ENCODE results near the gene PHF2.

The PHF2 gene

DNA sequence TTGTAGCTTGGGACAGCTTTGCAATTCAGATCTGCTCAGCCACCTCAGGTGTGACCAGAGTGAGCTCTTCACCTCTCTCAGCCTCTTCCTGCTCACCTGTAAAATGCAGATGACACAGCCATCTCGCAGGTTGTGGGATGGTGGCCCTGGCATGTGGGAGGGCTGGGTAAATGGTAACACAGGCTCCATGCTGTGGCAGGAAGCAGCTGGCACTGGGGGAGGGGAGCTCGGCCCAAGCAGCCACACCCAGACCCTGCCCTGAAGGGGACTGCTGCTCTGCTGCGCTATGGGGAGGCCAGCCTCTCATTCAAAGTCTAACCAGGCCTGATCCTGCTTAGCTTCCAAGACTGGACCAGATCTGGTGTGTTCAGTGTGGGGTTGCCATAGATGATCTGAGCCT, 24.1 kb downstream of the PHF2 start:
- Histone ChIP-seq H3K27me3 (ENCODE audit: control insufficient read depth, insufficient read depth, low read length) (no peaks in the 10 kb centered on the region), H3K9me3 (ENCODE audit: control insufficient read depth, low read length) (no peaks in the 10 kb centered on the region), H3K36me3 (ENCODE audit: control insufficient read depth, insufficient read depth, low read length) (no peaks in the 10 kb centered on the region), H3K79me2 (peaks cover 60% of the 10 kb centered on the region), H3K4me2 (ENCODE audit: low read length) (no peak overlapping the region), H3K4me3 (ENCODE audit: low read depth, low read length) (no peak overlapping the region), H3K4me1 (no peaks in the 10 kb centered on the region), H2AFZ (no peak overlapping the region), H3K27ac (no peak overlapping the region), H3K9ac (no peak overlapping the region)
- TF ChIP-seq, protein P1, sequence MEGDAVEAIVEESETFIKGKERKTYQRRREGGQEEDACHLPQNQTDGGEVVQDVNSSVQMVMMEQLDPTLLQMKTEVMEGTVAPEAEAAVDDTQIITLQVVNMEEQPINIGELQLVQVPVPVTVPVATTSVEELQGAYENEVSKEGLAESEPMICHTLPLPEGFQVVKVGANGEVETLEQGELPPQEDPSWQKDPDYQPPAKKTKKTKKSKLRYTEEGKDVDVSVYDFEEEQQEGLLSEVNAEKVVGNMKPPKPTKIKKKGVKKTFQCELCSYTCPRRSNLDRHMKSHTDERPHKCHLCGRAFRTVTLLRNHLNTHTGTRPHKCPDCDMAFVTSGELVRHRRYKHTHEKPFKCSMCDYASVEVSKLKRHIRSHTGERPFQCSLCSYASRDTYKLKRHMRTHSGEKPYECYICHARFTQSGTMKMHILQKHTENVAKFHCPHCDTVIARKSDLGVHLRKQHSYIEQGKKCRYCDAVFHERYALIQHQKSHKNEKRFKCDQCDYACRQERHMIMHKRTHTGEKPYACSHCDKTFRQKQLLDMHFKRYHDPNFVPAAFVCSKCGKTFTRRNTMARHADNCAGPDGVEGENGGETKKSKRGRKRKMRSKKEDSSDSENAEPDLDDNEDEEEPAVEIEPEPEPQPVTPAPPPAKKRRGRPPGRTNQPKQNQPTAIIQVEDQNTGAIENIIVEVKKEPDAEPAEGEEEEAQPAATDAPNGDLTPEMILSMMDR (IDR thresholded peaks at IDR 0.05), result no peak

DNA sequence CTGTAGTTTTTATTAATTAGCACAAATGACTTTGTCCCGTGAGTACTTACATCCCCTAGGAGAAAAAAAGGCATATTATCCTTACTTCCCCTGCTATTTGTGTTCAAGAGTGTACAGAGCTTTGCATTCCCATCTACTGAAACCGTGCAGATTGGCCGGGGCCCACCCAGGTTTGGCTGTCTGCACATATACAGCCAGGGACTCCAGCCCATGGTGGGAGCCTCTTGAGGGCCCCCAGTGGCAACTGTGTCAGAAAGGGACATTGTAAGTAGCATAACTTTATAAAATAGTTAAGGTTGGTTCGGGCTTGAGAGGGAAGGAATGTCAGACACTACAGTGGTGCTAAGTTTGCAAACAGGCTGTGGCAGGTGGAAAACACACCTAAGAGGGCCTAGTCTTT, 24.7 kb downstream of the PHF2 start:
- TF ChIP-seq, protein P1 (IDR thresholded peaks at IDR 0.05), result no peak
- H3K4me3 ChIP-seq (ENCODE audit: low read depth, low read length), result no peak overlapping the region
- no peak overlapping the region for H3K9ac ChIP-seq
- peaks cover 54% of the 10 kb centered on the region for H3K79me2 ChIP-seq
- H3K27ac ChIP-seq, result no peak overlapping the region
- no peaks in the 10 kb centered on the region for H3K27me3 ChIP-seq (ENCODE audit: control insufficient read depth, insufficient read depth, low read length)
- no peaks in the 10 kb centered on the region for H3K4me1 ChIP-seq
- H3K9me3 ChIP-seq (ENCODE audit: control insufficient read depth, low read length), result no peaks in the 10 kb centered on the region
- no peak overlapping the region for H2AFZ ChIP-seq
- H3K4me2 ChIP-seq (ENCODE audit: low read length), result no peak overlapping the region
- no peaks in the 10 kb centered on the region for H3K36me3 ChIP-seq (ENCODE audit: control insufficient read depth, insufficient read depth, low read length)

DNA sequence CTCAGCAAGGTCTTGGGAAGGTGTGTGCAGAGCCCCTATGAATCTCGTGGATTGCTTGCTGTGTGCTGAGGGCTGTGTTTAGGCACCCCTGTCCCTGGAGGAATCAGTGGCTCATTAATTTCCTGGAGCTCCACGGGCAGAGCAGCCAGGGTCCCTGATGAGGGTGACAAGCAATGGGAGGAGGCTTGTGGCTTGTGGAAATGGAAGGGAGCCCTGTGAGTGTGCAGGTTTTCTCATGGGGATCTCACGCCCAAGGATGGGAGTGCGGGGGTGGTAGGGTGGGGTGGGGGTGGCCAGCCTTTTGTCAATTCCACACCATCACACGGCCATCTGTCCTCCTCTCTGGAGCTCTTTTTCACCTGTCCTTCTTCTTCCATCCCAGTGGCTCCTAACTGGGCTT, 25.3 kb downstream of the PHF2 start:
- H3K36me3 ChIP-seq (ENCODE audit: control insufficient read depth, insufficient read depth, low read length), result no peaks in the 10 kb centered on the region
- H3K79me2 ChIP-seq, result peaks cover 49% of the 10 kb centered on the region
- H3K27ac ChIP-seq, result no peak overlapping the region
- no peaks in the 10 kb centered on the region for H3K4me1 ChIP-seq
- no peak overlapping the region for H3K4me2 ChIP-seq (ENCODE audit: low read length)
- H2AFZ ChIP-seq, result no peak overlapping the region
- H3K4me3 ChIP-seq (ENCODE audit: low read depth, low read length), result no peak overlapping the region
- no peaks in the 10 kb centered on the region for H3K27me3 ChIP-seq (ENCODE audit: control insufficient read depth, insufficient read depth, low read length)
- H3K9me3 ChIP-seq (ENCODE audit: control insufficient read depth, low read length), result no peaks in the 10 kb centered on the region
- no peak overlapping the region for H3K9ac ChIP-seq
- TF ChIP-seq, protein P1 (IDR thresholded peaks at IDR 0.05), result no peak

DNA sequence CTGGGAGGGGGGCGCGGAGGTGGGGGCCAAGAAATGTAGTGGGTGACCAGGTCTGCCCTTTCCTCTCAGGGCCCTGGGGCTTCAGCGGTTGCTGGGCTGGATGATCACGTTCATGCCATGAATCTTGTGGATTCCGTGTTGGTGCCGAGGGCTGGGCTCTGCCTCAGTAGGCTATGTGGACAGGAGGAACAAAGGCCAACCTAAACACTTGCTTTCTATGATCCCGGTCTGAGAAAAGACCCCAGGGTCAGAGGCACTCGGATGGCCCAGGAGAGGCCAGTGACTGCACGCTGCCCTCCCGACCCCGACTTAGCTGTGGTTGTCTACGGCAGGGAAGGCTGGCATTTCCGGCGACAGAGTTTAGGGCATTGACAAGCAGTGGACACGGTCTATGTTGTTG, 26.6 kb downstream of the PHF2 start:
- H2AFZ ChIP-seq, result no peak overlapping the region
- TF ChIP-seq, protein P1 (IDR thresholded peaks at IDR 0.05), result no peak
- H3K9ac ChIP-seq, result no peak overlapping the region
- H3K9me3 ChIP-seq (ENCODE audit: control insufficient read depth, low read length), result no peaks in the 10 kb centered on the region
- no peak overlapping the region for H3K27ac ChIP-seq
- H3K79me2 ChIP-seq, result peaks cover 39% of the 10 kb centered on the region
- H3K4me1 ChIP-seq, result no peaks in the 10 kb centered on the region
- H3K4me3 ChIP-seq (ENCODE audit: low read depth, low read length), result no peak overlapping the region
- no peak overlapping the region for H3K4me2 ChIP-seq (ENCODE audit: low read length)
- H3K36me3 ChIP-seq (ENCODE audit: control insufficient read depth, insufficient read depth, low read length), result no peaks in the 10 kb centered on the region
- H3K27me3 ChIP-seq (ENCODE audit: control insufficient read depth, insufficient read depth, low read length), result no peaks in the 10 kb centered on the region

DNA sequence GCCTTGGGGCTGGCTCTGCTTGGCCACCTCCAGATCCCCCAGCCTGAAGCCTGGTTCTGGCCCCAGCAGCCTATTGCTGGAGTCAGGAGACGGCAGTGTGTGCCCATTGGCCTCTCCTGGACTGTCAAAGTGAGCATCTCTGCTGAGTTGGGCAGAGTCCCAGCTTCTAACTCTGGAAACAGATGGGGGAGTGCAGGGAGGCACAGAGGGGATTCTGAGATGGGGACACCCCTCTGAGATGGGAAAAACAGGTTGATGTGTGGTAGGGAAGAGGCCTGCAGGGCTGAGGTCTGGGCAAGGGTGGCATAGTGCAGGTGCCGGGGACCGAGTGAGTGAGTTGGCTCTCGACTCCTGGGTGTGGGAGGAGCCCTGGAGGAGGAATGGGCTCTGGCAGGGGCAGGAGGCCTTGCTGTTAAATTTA, 27.5 kb downstream of the PHF2 start:
- H3K27ac ChIP-seq, result no peak overlapping the region
- peaks cover 34% of the 10 kb centered on the region for H3K79me2 ChIP-seq

More for the DNA sequence above, 27.5 kb downstream of the PHF2 start:
- no peaks in the 10 kb centered on the region for H3K9me3 ChIP-seq (ENCODE audit: control insufficient read depth, low read length)
- no peaks in the 10 kb centered on the region for H3K36me3 ChIP-seq (ENCODE audit: control insufficient read depth, insufficient read depth, low read length)
- no peaks in the 10 kb centered on the region for H3K27me3 ChIP-seq (ENCODE audit: control insufficient read depth, insufficient read depth, low read length)
- no peak overlapping the region for H3K4me2 ChIP-seq (ENCODE audit: low read length)
- H3K4me1 ChIP-seq, result no peaks in the 10 kb centered on the region
- TF ChIP-seq, protein P1 (IDR thresholded peaks at IDR 0.05), result no peak
- no peak overlapping the region for H3K4me3 ChIP-seq (ENCODE audit: low read depth, low read length)
- H2AFZ ChIP-seq, result no peak overlapping the region
- H3K9ac ChIP-seq, result no peak overlapping the region
